NB4 (cell line): ENCODE measurements around the gene FLOT2.
A peak's percentile ranks its signal among the peaks of the same experiment; 100 is the strongest.
"Not testable (repeated sequence)": the region's sequence is repeated elsewhere in the genome, so short reads cannot be mapped to it uniquely, and the experiment has no call there.

Experiments used
- DNase-seq: peaks from one replicate; pipeline ENCODE4 v3.0.0; 2010; ENCODE audit warnings: low read depth
- H3K4me3 ChIP-seq: one replicate; pipeline ENCODE4 v1.5.1; 2011; ENCODE audit warnings: mild to moderate bottlenecking, low read depth, low read length, moderate library complexity
- MYC ChIP-seq: IDR thresholded peaks from 2 replicates; pipeline ENCODE4 v1.6.1; 2011; ENCODE audit warnings: low read depth, low read length
- POLR2A ChIP-seq: IDR thresholded peaks from 2 replicates; pipeline ENCODE4 v1.6.1; 2011; ENCODE audit warnings: mild to moderate bottlenecking; ENCODE audit not compliant: insufficient read length; ENCODE audit errors: extremely low read depth
- TF ChIP-seq, protein P1 (sequence below): IDR thresholded peaks from 2 replicates; pipeline ENCODE4 v1.6.1; 2011; ENCODE audit warnings: low read depth, low read length
- TF ChIP-seq, protein P2 (sequence below): IDR thresholded peaks from one replicate; pipeline ENCODE4 v1.5.1; 2012; ENCODE audit warnings: low read depth, low read length

Gene FLOT2

DNA sequence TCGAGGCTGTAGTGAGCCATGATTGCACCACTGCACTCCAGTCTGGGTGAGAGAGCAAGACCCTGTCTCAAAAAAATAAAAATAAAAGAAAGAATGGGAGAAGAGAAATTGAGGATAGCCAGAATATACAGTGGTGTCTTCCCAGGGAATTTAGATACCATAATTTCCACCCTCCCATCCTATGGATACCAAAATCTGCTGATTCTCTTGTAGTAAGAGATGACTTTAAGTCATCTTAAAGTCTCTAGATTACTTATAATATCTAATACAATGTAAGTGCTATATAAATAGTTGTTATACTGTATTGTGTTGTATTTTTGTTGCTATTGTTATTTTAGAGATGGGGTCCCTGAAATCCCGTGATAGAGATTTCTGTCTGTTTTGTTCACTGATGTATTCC is 44.2 kb downstream of the FLOT2 start:
- TF ChIP-seq, protein P1, sequence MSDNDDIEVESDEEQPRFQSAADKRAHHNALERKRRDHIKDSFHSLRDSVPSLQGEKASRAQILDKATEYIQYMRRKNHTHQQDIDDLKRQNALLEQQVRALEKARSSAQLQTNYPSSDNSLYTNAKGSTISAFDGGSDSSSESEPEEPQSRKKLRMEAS, result no peak
- H3K4me3 ChIP-seq, result no peak overlapping the region
- no peak for DNase-seq

DNA sequence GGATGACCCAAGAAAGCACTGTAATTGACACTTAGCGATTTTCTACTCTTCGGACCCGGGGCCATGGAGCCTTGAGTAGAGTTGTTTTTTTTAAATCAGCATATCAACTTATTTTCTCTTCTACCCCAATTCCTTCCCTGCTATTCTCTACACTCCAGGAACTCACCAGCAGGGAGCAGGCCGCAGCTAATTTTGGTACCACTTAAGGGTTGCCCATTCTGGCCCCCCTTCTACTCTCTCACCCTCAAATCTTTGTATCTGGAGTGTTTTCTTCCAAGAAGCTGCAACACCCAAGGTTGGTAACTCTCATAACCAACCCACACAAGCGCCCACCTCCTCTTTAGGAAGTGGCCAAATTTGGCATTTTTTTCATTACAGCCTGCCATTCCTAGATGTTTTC is 48.3 kb downstream of the FLOT2 start:
- DNase-seq, result peak; percentile 52
- H3K4me3 ChIP-seq, result no peak overlapping the region
- TF ChIP-seq POLR2A (no peak), MYC (no peak)
- TF ChIP-seq, protein P2, sequence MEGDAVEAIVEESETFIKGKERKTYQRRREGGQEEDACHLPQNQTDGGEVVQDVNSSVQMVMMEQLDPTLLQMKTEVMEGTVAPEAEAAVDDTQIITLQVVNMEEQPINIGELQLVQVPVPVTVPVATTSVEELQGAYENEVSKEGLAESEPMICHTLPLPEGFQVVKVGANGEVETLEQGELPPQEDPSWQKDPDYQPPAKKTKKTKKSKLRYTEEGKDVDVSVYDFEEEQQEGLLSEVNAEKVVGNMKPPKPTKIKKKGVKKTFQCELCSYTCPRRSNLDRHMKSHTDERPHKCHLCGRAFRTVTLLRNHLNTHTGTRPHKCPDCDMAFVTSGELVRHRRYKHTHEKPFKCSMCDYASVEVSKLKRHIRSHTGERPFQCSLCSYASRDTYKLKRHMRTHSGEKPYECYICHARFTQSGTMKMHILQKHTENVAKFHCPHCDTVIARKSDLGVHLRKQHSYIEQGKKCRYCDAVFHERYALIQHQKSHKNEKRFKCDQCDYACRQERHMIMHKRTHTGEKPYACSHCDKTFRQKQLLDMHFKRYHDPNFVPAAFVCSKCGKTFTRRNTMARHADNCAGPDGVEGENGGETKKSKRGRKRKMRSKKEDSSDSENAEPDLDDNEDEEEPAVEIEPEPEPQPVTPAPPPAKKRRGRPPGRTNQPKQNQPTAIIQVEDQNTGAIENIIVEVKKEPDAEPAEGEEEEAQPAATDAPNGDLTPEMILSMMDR, result no peak
- TF ChIP-seq, protein P1, result no peak

DNA sequence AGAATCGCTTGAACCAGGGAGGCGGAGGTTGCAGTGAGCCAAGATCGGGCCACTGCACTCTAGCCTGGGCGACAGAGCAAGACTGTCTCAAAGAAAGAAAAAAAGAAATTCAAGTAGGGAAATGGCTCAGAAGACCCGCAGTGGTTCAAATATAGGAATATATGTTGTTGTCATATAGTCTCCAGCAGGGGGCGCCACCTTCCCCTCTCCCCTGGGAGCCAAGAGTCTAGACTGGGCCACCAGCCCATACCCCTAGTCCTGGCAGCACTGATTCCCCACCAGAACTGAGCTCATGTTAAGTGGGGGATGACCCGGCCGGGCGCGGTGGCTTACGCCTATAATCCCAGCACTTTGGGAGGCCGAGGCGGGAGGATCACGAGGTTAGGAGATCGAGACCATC is 48.9 kb downstream of the FLOT2 start:
- TF ChIP-seq, protein P2, result peak; percentile 63
- DNase-seq, result peak; percentile 70
- H3K4me3 ChIP-seq, result not testable (repeated sequence)

DNA sequence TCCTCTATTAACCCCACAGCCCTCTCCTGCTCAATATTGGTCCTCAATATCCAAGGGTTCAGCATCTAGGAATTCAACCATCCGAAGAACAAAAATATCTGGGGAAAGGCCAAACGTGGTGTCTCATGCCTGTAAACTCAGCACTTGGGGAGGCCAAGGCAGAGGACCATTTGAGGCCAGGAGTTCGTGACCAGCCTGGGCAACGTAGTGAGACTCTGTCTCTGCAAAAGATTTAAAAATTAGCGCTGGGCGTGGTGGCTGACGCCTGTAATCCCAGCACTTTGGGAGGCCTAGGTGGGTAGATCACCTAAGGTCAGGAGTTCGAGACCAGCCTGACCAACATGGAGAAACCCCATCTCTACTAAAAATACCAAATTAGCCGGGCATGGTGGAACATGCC is 50.8 kb downstream of the FLOT2 start:
- not testable (repeated sequence) for DNase-seq, H3K4me3 ChIP-seq

DNA sequence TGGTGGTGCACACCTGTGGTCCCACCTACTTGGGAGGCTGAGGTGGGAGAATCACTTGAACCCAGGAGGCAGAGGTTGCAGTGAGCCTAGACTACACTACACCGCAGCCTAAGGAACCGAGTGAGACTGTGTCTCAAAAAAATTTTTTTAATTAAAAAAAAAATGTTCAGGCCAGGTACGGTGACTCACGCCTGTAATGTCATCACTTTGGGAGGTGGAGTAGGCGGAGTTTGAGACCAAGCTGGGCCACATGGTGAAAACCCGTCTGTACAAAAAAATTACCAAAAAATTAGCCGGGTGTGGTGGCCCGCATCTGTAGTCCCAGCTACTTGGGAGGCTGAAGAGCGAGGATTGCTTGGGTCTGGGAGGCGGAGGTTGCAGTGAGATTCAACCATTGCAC is 51.3 kb downstream of the FLOT2 start:
- TF ChIP-seq, protein P2, result no peak
- TF ChIP-seq MYC (no peak), POLR2A (no peak)
- TF ChIP-seq, protein P1, result no peak

DNA sequence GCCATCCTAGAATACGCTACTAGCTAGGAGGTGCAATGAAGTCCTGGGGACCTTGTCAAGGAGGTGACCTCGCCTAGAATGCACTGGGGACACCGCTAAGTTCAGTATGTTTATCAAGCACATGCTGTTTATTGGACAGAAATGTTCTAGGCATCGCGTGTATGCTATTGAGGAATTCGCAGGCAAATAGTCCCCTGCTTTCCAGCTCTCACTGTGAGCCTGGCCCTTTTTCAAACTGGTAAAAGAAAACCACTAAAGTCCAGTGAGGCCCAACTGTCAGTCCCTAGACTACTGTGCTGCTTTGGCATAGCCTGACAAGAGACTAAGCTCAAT is 53.8 kb downstream of the FLOT2 start:
- TF ChIP-seq, protein P2, result no peak
- TF ChIP-seq MYC (no peak), POLR2A (no peak)
- TF ChIP-seq, protein P1, result no peak
- H3K4me3 ChIP-seq, result no peak overlapping the region
- no peak for DNase-seq

More for the DNA sequence above, 51.3 kb downstream of the FLOT2 start:
- no peak overlapping the region for H3K4me3 ChIP-seq
- DNase-seq, result no peak

DNA sequence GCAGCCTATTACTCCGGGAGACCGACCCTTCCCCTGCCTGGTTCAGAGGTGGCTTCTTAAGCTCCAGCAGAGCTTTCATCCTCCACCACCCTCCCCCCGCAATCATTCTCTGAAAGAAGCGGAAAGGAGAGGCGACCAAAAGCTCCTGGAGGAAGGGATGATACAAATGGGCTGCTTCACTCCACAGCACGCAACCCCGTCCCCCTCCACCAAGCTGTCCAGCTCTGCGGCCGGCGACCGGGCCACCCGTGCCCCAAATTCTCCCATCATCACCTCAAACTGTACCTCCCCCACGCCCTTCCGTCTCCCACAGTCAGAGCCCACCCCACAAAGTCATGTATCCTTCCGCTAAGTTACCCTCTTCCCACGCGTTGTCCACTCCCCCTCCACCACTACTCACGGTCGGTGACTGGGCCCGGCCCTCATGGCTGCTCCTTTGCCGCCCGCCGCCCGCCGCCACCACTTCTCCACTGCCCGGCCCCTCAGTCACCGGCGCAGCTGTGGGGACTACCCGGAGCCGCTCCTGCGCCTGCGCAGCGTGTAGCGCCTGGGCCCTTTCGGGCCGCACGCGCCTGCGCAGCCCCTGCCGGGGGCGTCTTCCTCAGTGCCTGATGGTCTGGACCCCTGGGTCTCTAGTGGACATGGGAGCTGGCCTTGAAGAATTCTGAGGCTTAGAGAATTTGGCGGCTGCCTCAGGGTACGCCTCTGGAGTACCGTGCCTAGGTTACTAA is 55.1 kb downstream of the FLOT2 start, which contains the start of gene FAM222B:
Gene FAM222B (minus strand): TSS at position 509 of the 731 bp plus-strand sequence. CDS start 76,123 bp downstream, outside the sequence.
- TF ChIP-seq MYC (peak; percentile 70), POLR2A (peak; percentile 61)
- TF ChIP-seq, protein P2, result no peak
- TF ChIP-seq, protein P1, result peak; percentile 54; the same call in 1 of the 2 replicates
- DNase-seq, result peak; percentile 92

More for the DNA sequence above, 55.1 kb downstream of the FLOT2 start, which contains the start of gene FAM222B:
- peak within 1 kb of the TSS; percentile 73 for H3K4me3 ChIP-seq
